HCT116 (cell line): ENCODE measurements around the gene PDXK. TPM values are rescaled to one million over a fixed set of nuclear protein-coding genes. Genes with fewer than 3 reads are reported as not detected.

Experiments
- ATAC-seq: fragments of 200-7000 bp; cut with Tn5 transposase; 2 replicates; pipeline ENCODE4 v1.9.1; 2020; ENCODE audit warnings: mild to moderate bottlenecking, moderate library complexity
- BruUV-seq: library from RNA; stranded (reverse); fragments of 400-500 nt; replicated peaks from 2 replicates; lab custom pipeline; 2021; lab: Mats Ljungman, UMichigan
- CTCF ChIA-PET: fragments of 300-600 bp; sonication (Branson Sonifier 250); formaldehyde crosslinking; loops from one replicate; lab custom pipeline; 2021; ENCODE audit warnings: antibody characterized with exemption; lab: Charles Lee
- POLR2A ChIA-PET: fragments of 300-600, 350-600 bp; sonication (Branson Sonifier 250); formaldehyde crosslinking; loops from one replicate; lab custom pipeline; 2021; ENCODE audit warnings: antibody characterized with exemption; lab: Charles Lee
- RAD21 ChIA-PET, 2 experiments: fragments of 300-600 bp; sonication (Branson Sonifier 250); formaldehyde crosslinking; loops; one replicate each; lab custom pipeline; 2023; ENCODE audit warnings: low total read pairs in 2 of 2; ENCODE audit not compliant: uncharacterized antibody in 2 of 2, unreplicated experiment in 2 of 2, low non-redundant PET in 1 of 2; lab: Charles Lee
- DNase-seq: peaks from one replicate; pipeline ENCODE4 v3.0.0-alpha.2; 2010; ENCODE audit warnings: low read depth, low spot score
- H2AFZ ChIP-seq: fragments of 200-600 bp; shearing (Covaris generic), sonication (generic); 2 replicates; pipeline ENCODE4 v1.6.1; 2017; ENCODE audit warnings: low read depth, mixed run types, mixed read lengths, antibody characterized with exemption, low read length; ENCODE audit not compliant: poor library complexity, severe bottlenecking
- H3K27ac ChIP-seq: 2 replicates; pipeline ENCODE4 v1.5.1; 2012; ENCODE audit warnings: low read depth, low read length
- H3K27me3 ChIP-seq: fragments of 200-600 bp; sonication (generic); 2 replicates; pipeline ENCODE4 v1.6.1; 2016; ENCODE audit warnings: mixed run types, low read length, mixed read lengths; ENCODE audit not compliant: insufficient read depth
- H3K36me3 ChIP-seq, 2 experiments: fragments of 200-500 bp in 1 of 2; fragments of 200-600 bp in 1 of 2; sonication (Bioruptor generic) in 1 of 2; sonication (generic) in 1 of 2; 2 replicates each; pipeline versions ENCODE4 v1.5.1 to v1.6.1; 2014 to 2016; ENCODE audit warnings: low read length in 2 of 2, inconsistent platforms in 1 of 2, mixed read lengths in 1 of 2, mixed run types in 1 of 2; ENCODE audit not compliant: insufficient read depth in 2 of 2, control insufficient read depth in 1 of 2
- H3K4me1 ChIP-seq, 2 experiments: fragments of 200-600 bp in 1 of 2; sonication (generic) in 1 of 2; 2 replicates each; pipeline versions ENCODE4 v1.5.1 to v1.6.1; 2012 to 2017; ENCODE audit warnings: low read length in 2 of 2, inconsistent platforms in 1 of 2, mild to moderate bottlenecking in 1 of 2, mixed read lengths in 1 of 2, mixed run types in 1 of 2, moderate library complexity in 1 of 2; ENCODE audit not compliant: insufficient read depth in 2 of 2, control insufficient read depth in 1 of 2
- H3K4me2 ChIP-seq: fragments of 200-600 bp; sonication (generic); 2 replicates; pipeline ENCODE4 v1.6.1; 2017; ENCODE audit warnings: mixed run types, low read length, mixed read lengths
- H3K4me3 ChIP-seq, 2 experiments: fragments of 200-600 bp in 1 of 2; sonication (generic) in 1 of 2; replicated peaks in 1 of 2; 2 replicates each; pipeline ENCODE4 v1.5.1; 2011 to 2016; ENCODE audit warnings: low read length in 2 of 2, control low read depth in 1 of 2, low read depth in 1 of 2, mild to moderate bottlenecking in 1 of 2, mixed read lengths in 1 of 2, mixed run types in 1 of 2
- H3K79me2 ChIP-seq: fragments of 200-600 bp; sonication (generic); 2 replicates; pipeline ENCODE4 v1.6.1; 2017; ENCODE audit warnings: mild to moderate bottlenecking, mixed run types, low read length, moderate library complexity, mixed read lengths; ENCODE audit not compliant: insufficient read depth
- H3K9ac ChIP-seq: fragments of 200-600 bp; sonication (generic); 2 replicates; pipeline ENCODE4 v1.6.1; 2016; ENCODE audit warnings: low read length, mixed read lengths
- H3K9me2 ChIP-seq: fragments of 200-600 bp; sonication (generic), shearing (Covaris generic); 2 replicates; pipeline ENCODE4 v1.6.1; 2017; ENCODE audit warnings: mixed run types, mild to moderate bottlenecking, moderate library complexity; ENCODE audit not compliant: insufficient read depth
- H3K9me3 ChIP-seq, 2 experiments: fragments of 200-500 bp in 1 of 2; fragments of 200-600 bp in 1 of 2; sonication (Bioruptor generic) in 1 of 2; sonication (generic) in 1 of 2; 2 replicates each; pipeline ENCODE4 v1.6.1; 2014 to 2017; ENCODE audit warnings: low read length in 2 of 2, mixed read lengths in 2 of 2, inconsistent platforms in 1 of 2, low read depth in 1 of 2, mild to moderate bottlenecking in 1 of 2, mixed run types in 1 of 2, moderate library complexity in 1 of 2; ENCODE audit not compliant: control insufficient read depth in 1 of 2, insufficient read depth in 1 of 2
- H4K20me1 ChIP-seq: fragments of 200-600 bp; sonication (generic), shearing (Covaris generic); 2 replicates; pipeline ENCODE4 v1.6.1; 2017; ENCODE audit warnings: mixed run types, mild to moderate bottlenecking, moderate library complexity; ENCODE audit not compliant: insufficient read depth
- ATF3 ChIP-seq: IDR thresholded peaks from 2 replicates; pipeline ENCODE4 v1.6.1; 2012
- CEBPB ChIP-seq: IDR thresholded peaks from 2 replicates; pipeline ENCODE4 v1.6.1; 2012; ENCODE audit warnings: low read depth
- ELF1 ChIP-seq: IDR thresholded peaks from 2 replicates; pipeline ENCODE4 v1.6.1; 2012; ENCODE audit warnings: low read depth, borderline replicate concordance
- EZH2 ChIP-seq: fragments of 200-600 bp; sonication (generic); IDR thresholded peaks from 2 replicates; pipeline ENCODE4 v1.6.1; 2017; ENCODE audit warnings: antibody characterized with exemption, mixed run types
- FOSL1 ChIP-seq: IDR thresholded peaks from 2 replicates; pipeline ENCODE4 v1.6.1; 2012; ENCODE audit warnings: low read depth
- JUND ChIP-seq: IDR thresholded peaks from 2 replicates; pipeline ENCODE4 v1.6.1; 2012
- POLR2AphosphoS5 ChIP-seq: IDR thresholded peaks from 2 replicates; pipeline ENCODE4 v1.6.1; 2011; ENCODE audit warnings: mild to moderate bottlenecking, low read depth, low read length, moderate library complexity
- RAD21 ChIP-seq: IDR thresholded peaks from 2 replicates; pipeline ENCODE4 v1.6.1; 2012; ENCODE audit warnings: low read depth, mild to moderate bottlenecking
- REST ChIP-seq: IDR thresholded peaks from 2 replicates; pipeline ENCODE4 v1.6.1; 2012; ENCODE audit warnings: low read depth
- SIN3A ChIP-seq: IDR thresholded peaks from 2 replicates; pipeline ENCODE4 v1.6.1; 2012; ENCODE audit warnings: low read depth
- SP1 ChIP-seq: IDR thresholded peaks from 2 replicates; pipeline ENCODE4 v1.6.1; 2012; ENCODE audit warnings: low read depth
- SRF ChIP-seq: IDR thresholded peaks from 2 replicates; pipeline ENCODE4 v1.6.1; 2012; ENCODE audit warnings: low read depth
- TCF7L2 ChIP-seq: IDR thresholded peaks from 2 replicates; pipeline ENCODE4 v1.7.0; 2011; ENCODE audit warnings: borderline replicate concordance, inconsistent platforms; ENCODE audit not compliant: insufficient read depth, insufficient read length; ENCODE audit errors: extremely low read depth
- YY1 ChIP-seq: IDR thresholded peaks from 2 replicates; pipeline ENCODE4 v1.6.1; 2011; ENCODE audit warnings: low read length, low read depth, moderate library complexity, mild to moderate bottlenecking; ENCODE audit not compliant: insufficient replicate concordance; ENCODE audit errors: extremely low read depth
- ZBTB33 ChIP-seq: IDR thresholded peaks from 2 replicates; pipeline ENCODE4 v1.6.1; 2011; ENCODE audit warnings: mild to moderate bottlenecking, low read length, moderate library complexity; ENCODE audit not compliant: insufficient replicate concordance; ENCODE audit errors: extremely low read depth
- intact Hi-C: fragments of 100-400 bp; cut with micrococcal nuclease; formaldehyde crosslinking; loops from 2 replicates; pipeline ENCODE4 v1.10.0; 2022
- total RNA-seq: library from RNA; stranded (reverse); gene quantifications from one replicate; pipeline ENCODE4 v1.2.1, GENCODE V29; 2021; ENCODE audit not compliant: unreplicated experiment

The PDXK gene
- total RNA-seq, 1 experiment from 2014 or later = 127 TPM

GRCh38 chr21:43681650-43682049 is 37.3 kb upstream of the PDXK start:
- RAD21 ChIA-PET = no interaction called here
- BruUV-seq = no TSS peak
- Histone ChIP-seq H3K27me3 (no peaks in the 10 kb centered on the region), H3K9me3 (no peaks in the 10 kb centered on the region), H3K9me2 (no peaks in the 10 kb centered on the region), H4K20me1 (no peaks in the 10 kb centered on the region), H3K4me3 (no peak overlapping the region), H3K36me3 (peaks cover 46 to 48% of the 10 kb centered on the region in 2 experiments; a peak in 3 of 4 replicates), H3K79me2 (peaks cover 55% of the 10 kb centered on the region), H2AFZ (no peak overlapping the region), H3K4me2 (no peak overlapping the region), H3K27ac (no peak overlapping the region)
- ATAC-seq (no peak), DNase-seq (no peak)
- intact Hi-C loops = no loop called here
- POLR2A ChIA-PET = no interaction called here
- TF ChIP-seq YY1 (no peak), TCF7L2 (no peak), ATF3 (no peak), SP1 (no peak), ZBTB33 (no peak), SIN3A (no peak), ELF1 (no peak), CEBPB (no peak), EZH2 (no peak), SRF (no peak), RAD21 (no peak), FOSL1 (no peak), JUND (no peak), POLR2AphosphoS5 (no peak), REST (no peak)
- TF ChIP-seq, all 23 proteins: peak for 0
- Histone ChIP-seq H3K4me1 (no peaks in the 10 kb centered on the region), H3K9ac (no peak overlapping the region)
- CTCF ChIA-PET = no interaction called here
